ENCODE data around the gene SVOPL.

Gene SVOPL

DNA sequence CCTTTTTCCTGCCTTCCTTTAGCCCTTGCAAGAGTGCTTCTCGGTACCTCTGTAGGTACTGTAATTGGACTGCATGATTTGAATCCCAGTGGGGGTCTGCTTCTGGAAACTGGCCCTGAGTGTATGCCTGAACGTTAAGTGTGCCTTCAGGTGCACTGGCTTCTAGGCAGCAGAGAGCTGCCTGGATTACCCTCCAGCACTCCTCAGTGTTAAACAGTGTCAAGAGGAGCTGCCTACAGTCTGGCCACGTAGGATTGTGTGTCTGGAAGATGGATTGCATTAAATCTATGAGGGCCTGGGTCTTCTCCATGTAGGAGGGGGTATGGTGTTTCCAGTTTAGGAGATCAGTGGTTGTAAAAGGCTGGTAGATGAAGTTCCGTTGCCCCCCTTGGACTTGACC lies 137.4 kb downstream of the SVOPL start:
- no peak for DNase-seq (ENCODE audit: low spot score)

DNA sequence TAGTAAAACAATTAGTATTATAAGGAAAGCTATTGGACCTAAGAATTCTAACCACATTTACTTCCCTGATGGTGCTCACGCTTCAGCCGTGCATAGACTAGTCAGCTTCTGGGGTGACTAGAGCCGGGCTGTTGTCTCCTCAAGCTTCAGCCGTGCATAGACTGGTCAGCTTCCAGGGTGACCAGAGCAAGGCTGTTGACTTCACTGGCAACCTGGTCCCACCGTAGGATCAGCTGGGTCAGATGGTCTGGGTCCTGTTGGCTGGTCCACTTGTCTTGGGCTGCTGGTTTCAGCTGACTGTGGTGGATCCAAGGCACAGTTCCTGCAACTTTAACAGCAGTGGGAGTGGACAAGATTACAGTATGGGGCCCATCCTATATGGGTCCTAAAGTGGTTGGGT lies 141.7 kb downstream of the SVOPL start:
- no peak for DNase-seq (ENCODE audit: low spot score)

DNA sequence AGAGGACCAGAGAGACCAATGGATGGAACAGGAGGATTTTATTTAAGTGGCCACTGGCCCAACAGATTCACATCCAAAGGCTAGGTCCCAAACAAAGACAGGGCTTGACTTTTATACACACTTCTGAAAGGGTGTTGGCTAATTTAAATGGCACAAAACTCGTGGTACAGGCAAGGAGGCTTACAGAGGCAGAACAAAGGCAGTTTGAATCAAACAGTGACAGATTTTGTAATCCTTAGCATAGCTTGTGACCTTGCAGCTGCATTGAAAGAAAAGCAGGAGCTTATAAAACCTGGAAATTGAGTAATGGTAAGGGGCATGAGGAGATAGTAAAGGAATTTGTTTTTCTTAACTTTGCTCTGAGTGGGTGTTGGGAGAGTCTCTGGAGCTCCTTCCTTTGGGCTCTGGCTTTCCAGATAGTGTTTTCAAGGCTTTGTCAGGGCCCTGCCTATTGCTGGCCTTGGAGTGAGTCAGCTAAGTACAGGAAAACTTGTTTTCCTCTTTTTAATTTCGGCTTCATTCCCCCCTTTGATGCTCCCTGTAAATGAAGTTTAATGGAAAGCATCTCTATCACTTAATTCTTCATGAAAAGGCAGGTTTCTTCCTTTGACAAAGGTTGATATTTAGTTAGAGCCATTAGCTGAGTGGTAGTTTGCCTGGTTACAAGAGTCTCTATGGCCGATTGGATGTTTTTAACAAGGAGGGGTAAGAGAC lies 144.2 kb downstream of the SVOPL start:
- DNase-seq (ENCODE audit: low spot score), result no peak

DNA sequence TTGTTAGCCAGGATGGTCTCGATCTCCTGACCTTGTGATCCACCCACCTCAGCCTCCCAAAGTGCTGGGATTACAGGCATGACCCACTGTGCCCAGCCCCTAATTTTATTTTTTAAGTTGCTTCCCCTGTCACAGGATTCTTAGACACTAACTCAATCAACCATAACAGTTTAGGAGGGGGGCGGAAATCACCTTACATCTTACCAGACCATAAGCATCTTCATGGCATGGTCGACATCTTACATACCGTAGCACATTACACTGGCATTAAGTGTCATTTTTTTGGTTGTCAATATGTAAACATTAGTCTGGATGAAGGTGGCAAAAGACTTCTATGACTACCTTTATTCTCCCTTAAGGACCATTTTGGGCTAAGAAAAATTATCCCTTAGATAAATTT lies 145.5 kb downstream of the SVOPL start:
- no peak for DNase-seq (ENCODE audit: low spot score)

DNA sequence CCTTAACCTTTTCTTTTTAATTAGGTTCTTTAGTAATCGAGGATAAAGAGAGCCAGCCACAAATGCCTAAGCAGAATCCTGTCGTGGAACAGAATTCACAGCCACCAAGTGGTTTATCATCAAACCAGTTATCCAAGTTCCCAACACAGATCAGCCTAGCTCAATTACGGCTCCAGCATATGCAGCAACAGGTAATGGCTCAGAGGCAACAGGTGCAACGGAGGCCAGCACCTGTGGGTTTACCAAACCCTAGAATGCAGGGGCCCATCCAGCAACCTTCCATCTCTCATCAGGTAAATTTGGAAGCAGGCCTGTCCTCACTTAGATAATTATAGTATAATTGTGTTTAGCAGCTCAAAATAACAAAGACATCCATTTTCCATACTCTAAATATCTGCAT lies 146.5 kb downstream of the SVOPL start:
- no peak for DNase-seq (ENCODE audit: low spot score)

DNA sequence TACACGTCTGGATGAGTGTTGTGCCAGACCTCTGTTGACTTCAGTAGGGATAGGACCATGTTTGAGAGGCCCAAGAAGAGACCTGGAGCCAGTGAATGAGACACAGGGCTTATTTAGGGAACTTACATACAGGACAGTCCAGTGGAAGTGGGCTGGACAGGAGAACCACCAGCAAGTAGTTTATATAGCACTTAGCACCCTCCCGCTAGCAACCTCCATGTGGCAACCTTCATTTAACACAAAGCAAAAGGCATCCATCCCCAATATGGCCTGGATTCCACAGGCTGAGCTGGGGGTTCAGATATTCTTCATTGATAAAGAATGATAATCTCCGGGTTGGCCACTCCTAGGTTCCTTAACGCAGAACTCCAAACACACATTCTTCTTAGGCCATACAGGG lies 147.4 kb downstream of the SVOPL start:
- DNase-seq (ENCODE audit: low spot score), result no peak

DNA sequence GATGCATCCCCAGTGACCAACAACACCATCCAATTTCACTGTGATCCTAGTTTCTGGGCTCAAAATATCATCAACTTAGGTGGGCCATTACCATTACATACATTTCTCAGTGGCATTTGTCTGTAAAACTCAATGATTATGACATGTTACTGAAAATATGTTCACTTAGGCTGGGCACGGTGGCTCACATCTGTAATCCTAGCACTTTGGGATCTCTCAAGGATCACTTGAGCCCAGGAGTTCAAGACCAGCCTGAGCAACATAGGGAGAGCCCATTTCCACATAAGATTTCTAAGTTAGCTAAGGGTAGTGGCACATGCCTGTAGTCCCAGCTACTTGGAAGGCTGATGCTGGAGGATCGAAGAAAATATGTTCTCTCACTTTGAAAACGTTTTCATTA lies 150.1 kb downstream of the SVOPL start:
- DNase-seq (ENCODE audit: low spot score), result no peak

DNA sequence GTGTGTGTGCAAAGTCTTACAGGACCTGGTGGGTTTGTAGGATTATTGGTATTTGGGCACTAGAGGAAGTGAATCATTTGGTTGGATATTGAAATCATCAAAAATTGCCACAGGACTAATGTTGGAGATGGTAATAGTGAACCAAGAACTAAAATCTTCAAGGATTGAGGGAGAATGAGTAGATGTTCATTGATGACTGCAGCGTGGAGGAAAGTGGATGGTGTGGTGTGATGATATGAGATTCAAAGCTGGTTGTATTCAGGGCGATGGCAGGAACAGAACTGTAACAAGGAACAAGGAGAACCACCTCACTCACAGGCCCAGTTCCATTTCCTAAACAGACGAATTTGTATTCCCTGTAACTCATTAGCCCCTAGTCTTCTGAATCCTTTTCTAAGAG lies 150.8 kb downstream of the SVOPL start:
- DNase-seq (ENCODE audit: low spot score), result no peak

DNA sequence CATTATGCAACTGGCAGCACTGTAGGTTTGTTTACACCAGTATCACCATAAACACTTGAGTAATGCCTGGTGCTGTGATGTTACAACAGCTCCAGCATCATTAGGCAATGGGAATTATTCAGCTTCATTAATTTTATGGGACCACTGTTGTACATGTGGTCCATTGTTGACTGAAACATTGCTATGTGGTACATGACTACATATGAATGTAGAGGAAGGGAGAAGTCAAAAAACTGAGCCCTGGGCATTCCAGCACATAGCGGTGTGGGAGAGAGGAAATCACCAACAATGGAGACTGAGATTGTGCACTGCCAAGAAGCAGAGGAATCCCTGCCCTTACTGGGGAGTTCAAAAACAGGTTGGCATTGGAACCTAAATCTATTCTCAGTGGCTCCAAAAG lies 152.1 kb downstream of the SVOPL start:
- no peak for DNase-seq (ENCODE audit: low spot score)

DNA sequence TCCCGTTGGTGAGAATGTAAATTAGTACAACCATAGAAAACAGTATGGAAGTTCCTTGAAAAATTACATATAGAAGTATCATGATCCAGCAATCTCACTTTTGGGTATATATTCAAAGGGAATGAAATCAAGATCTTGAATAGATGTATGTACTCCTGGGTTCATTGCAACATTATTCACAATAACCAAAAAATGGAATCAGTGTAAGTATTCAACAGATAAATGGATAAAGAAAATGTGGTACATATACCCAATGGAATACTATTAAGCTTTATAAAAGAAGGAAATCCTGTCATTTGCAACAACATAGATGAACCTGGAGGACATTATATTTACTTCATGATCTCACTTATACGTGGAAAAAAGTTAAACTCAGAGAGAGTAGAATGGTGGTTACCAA lies 154.3 kb downstream of the SVOPL start:
- DNase-seq (ENCODE audit: low spot score), result no peak

DNA sequence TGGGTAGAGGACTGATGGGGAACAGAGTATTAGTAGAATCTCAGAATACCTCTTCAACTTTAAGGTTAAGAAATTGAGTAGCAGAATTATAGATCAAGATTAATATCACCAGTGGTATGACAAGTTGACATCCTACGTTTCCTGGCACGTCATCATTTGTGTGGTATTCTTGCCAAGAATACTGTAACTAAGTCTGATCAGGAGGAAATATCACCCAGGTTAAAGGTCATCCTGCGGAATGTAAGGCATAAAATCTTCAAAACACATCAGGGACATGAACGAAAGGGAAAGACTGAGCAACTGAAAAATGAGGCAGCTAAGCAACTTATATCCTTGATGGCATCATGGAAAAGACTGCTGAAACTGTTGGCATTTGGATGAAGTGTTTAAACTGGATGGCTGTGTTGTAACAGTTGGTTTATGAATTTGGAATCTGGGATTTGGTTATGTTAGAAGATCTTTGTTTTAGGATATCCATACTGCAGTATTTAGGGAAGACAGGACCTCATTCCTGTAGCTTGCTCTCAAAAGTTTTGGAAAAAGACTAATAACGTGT lies 155.0 kb downstream of the SVOPL start:
- DNase-seq (ENCODE audit: low spot score), result no peak

DNA sequence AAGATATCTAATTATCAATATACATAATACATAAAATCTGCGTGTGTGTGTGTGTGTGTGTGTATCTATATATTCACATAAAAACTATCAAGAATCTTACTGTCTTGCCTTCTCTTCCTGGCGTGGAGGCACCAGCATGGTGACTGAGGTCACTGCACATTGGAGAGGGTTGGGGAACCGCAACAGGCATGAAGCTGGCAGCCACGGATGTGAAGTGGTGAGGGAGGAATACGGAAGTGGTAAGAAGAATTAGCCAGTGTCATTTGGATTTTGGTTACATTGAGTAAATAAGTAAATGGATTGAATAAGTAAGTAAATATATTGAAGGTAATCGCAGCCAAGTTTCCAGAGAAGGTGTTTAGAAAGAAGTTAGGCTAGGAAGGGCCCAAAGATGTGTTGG lies 156.0 kb downstream of the SVOPL start:
- no peak for DNase-seq (ENCODE audit: low spot score)
